ENCODE data around the gene LIF. TPM values are rescaled to one million over a fixed set of nuclear protein-coding genes. Genes with fewer than 3 reads are reported as not detected.
A peak's percentile ranks its signal among the peaks of the same experiment; 100 is the strongest.

Gene LIF
- total RNA-seq, 1 donor from 2014 or later, result not detected

- H3K27ac ChIP-seq, result peak overlapping the region in 1 of 2 donors; percentile 57
- peak; percentile 47 to 77 for DNase-seq (ENCODE audit: low spot score in 2 of 2)
- no peaks in the 10 kb centered on the region for H3K9me3 ChIP-seq
- H3K4me1 ChIP-seq, result no peaks in the 10 kb centered on the region
- no peaks in the 10 kb centered on the region for H3K36me3 ChIP-seq
- intact Hi-C loops (cut with DNase I), result no loop called here
- no peaks in the 10 kb centered on the region for H3K27me3 ChIP-seq
- H3K4me3 ChIP-seq, result peak overlapping the region in 1 of 2 donors; percentile 49
- TF ChIP-seq CTCF (IDR thresholded peaks at IDR 0.05), result no peak
Measured at GRCh38 chr22:30265823-30266444, 19.4 kb upstream of the LIF start.

- H3K27me3 ChIP-seq, result no peaks in the 10 kb centered on the region
- TF ChIP-seq CTCF (IDR thresholded peaks at IDR 0.05), result no peak
- H3K36me3 ChIP-seq, result no peaks in the 10 kb centered on the region
- no peak overlapping the region for H3K27ac ChIP-seq
- no peaks in the 10 kb centered on the region for H3K9me3 ChIP-seq
- DNase-seq (ENCODE audit: low spot score in 2 of 2), result no peak
- H3K4me1 ChIP-seq, result no peaks in the 10 kb centered on the region
- intact Hi-C loops (cut with DNase I), result no loop called here
- no peak overlapping the region for H3K4me3 ChIP-seq
Measured at GRCh38 chr22:30265131-30265720, 18.7 kb upstream of the LIF start.

GRCh38 chr22:30263883-30264282 is 17.3 kb upstream of the LIF start:
- no peaks in the 10 kb centered on the region for H3K36me3 ChIP-seq
- no peaks in the 10 kb centered on the region for H3K4me1 ChIP-seq
- H3K27me3 ChIP-seq, result no peaks in the 10 kb centered on the region
- TF ChIP-seq CTCF (IDR thresholded peaks at IDR 0.05), result no peak
- H3K9me3 ChIP-seq, result no peaks in the 10 kb centered on the region
- no peak overlapping the region for H3K27ac ChIP-seq
- no peak for DNase-seq (ENCODE audit: low spot score in 2 of 2)
- intact Hi-C loops (cut with DNase I), result loop anchor here (1.0 to 5.0 kb wide), 3 partner anchors 23 to 218 kb away; partner anchors contain the start of gene RNF215
- no peak overlapping the region for H3K4me3 ChIP-seq

GRCh38 chr22:30262917-30263741 is 16.6 kb upstream of the LIF start:
- no peaks in the 10 kb centered on the region for H3K27me3 ChIP-seq
- H3K4me3 ChIP-seq, result peak overlapping the region in 1 of 2 donors; percentile 31
- no peaks in the 10 kb centered on the region for H3K9me3 ChIP-seq
- no peak overlapping the region for H3K27ac ChIP-seq
- DNase-seq (ENCODE audit: low spot score in 2 of 2), result peak; percentile 61 to 87
- intact Hi-C loops (cut with DNase I), result loop anchor here (1.0 to 5.0 kb wide), 3 partner anchors 24 to 219 kb away; partner anchors contain the start of gene RNF215
- H3K36me3 ChIP-seq, result no peaks in the 10 kb centered on the region
- H3K4me1 ChIP-seq, result no peaks in the 10 kb centered on the region
- TF ChIP-seq CTCF (IDR thresholded peaks at IDR 0.05), result peak; percentile 96 to 98 (median 96)

GRCh38 chr22:30262112-30262511 is 15.6 kb upstream of the LIF start:
- no peak for DNase-seq (ENCODE audit: low spot score in 2 of 2)
- Histone ChIP-seq H3K9me3 (no peaks in the 10 kb centered on the region), H3K36me3 (no peaks in the 10 kb centered on the region), H3K4me3 (no peak overlapping the region), H3K4me1 (no peaks in the 10 kb centered on the region), H3K27me3 (no peaks in the 10 kb centered on the region), H3K27ac (no peak overlapping the region)
- intact Hi-C loops (cut with DNase I), result loop anchor here (5.0 kb wide), 1 partner anchor 220 kb away; no protein-coding TSS in a partner anchor
- no peak for TF ChIP-seq CTCF (IDR thresholded peaks at IDR 0.05)

All from ascending aorta (tissue), 2 donors.